CD14-positive monocyte (primary cell): Measurements from ENCODE around the gene TRAK2. TPM values are rescaled to one million over a fixed set of nuclear protein-coding genes. Genes with fewer than 3 reads are reported as not detected.

ENCODE experiments used
- DNase-seq, 3 donors: peaks; one replicate each; pipeline ENCODE4 v3.0.0-alpha.2; 2011 to 2022
- H2AFZ ChIP-seq: 2 replicates; pipeline ENCODE4 v1.6.0; 2012; ENCODE audit warnings: mild to moderate bottlenecking, low read depth, low read length, inconsistent platforms; ENCODE audit not compliant: insufficient read depth, poor library complexity, severe bottlenecking
- H3K27ac ChIP-seq, 2 donors: 1 replicate in 1 of 2; 2 replicates in 1 of 2; pipeline ENCODE4 v1.5.1; 2012 to 2013; ENCODE audit warnings: low read length in 2 of 2, control low read depth in 1 of 2, inconsistent platforms in 1 of 2, low read depth in 1 of 2, mild to moderate bottlenecking in 1 of 2
- H3K27me3 ChIP-seq, 2 donors: one replicate each; pipeline versions ENCODE4 v1.6.0 to v1.6.1; 2011 to 2013; ENCODE audit warnings: low read length in 2 of 2; ENCODE audit not compliant: control insufficient read depth in 2 of 2, insufficient read depth in 2 of 2
- H3K36me3 ChIP-seq, 2 donors: replicated peaks in 1 of 2; 1 replicate in 1 of 2; 2 replicates in 1 of 2; pipeline versions ENCODE4 v1.5.1 to v1.6.1; 2012 to 2013; ENCODE audit warnings: low read length in 2 of 2, control low read depth in 1 of 2, inconsistent platforms in 1 of 2, mild to moderate bottlenecking in 1 of 2; ENCODE audit not compliant: insufficient read depth in 2 of 2, control insufficient read depth in 1 of 2
- H3K4me1 ChIP-seq, 2 donors: 1 replicate in 1 of 2; 2 replicates in 1 of 2; pipeline versions ENCODE4 v1.5.1 to v1.6.1; 2012 to 2013; ENCODE audit warnings: low read length in 2 of 2, control low read depth in 1 of 2, inconsistent platforms in 1 of 2, mild to moderate bottlenecking in 1 of 2, moderate library complexity in 1 of 2; ENCODE audit not compliant: insufficient read depth in 2 of 2, control insufficient read depth in 1 of 2
- H3K4me2 ChIP-seq: replicated peaks from 2 replicates; pipeline ENCODE3; 2012; ENCODE audit warnings: low read length, moderate library complexity, mild to moderate bottlenecking; ENCODE audit not compliant: poor library complexity, severe bottlenecking; ENCODE audit errors: extremely low read depth
- H3K4me3 ChIP-seq, 3 experiments: fragments of 200-600 bp in 1 of 3; sonication (generic) in 1 of 3; replicated peaks in 1 of 3; 1 replicate in 2 of 3; 2 replicates in 1 of 3; pipeline ENCODE4 v1.5.1; 2011 to 2013; ENCODE audit warnings: low read length in 3 of 3, mild to moderate bottlenecking in 3 of 3, control low read depth in 2 of 3, low read depth in 2 of 3, inconsistent platforms in 1 of 3, moderate library complexity in 1 of 3
- H3K79me2 ChIP-seq: 2 replicates; pipeline ENCODE4 v1.6.0; 2012; ENCODE audit warnings: mild to moderate bottlenecking, control low read depth, inconsistent platforms, low read length, moderate library complexity; ENCODE audit not compliant: insufficient read depth
- H3K9ac ChIP-seq: 2 replicates; pipeline ENCODE4 v1.6.0; 2017; ENCODE audit warnings: low read length, mild to moderate bottlenecking; ENCODE audit not compliant: insufficient read depth, poor library complexity, severe bottlenecking
- H3K9me3 ChIP-seq, 2 donors: replicated peaks in 1 of 2; 1 replicate in 1 of 2; 2 replicates in 1 of 2; pipeline versions ENCODE4 v1.5.1 to v1.6.1; 2012 to 2013; ENCODE audit warnings: low read length in 2 of 2, control low read depth in 1 of 2; ENCODE audit not compliant: control insufficient read depth in 1 of 2, insufficient read depth in 1 of 2
- H4K20me1 ChIP-seq: 2 replicates; pipeline ENCODE4 v1.6.0; 2012; ENCODE audit warnings: mild to moderate bottlenecking, low read length, control low read depth, moderate library complexity; ENCODE audit not compliant: insufficient read depth
- H3K27ac Mint-ChIP-seq, 7 donors: one replicate each; pipeline ENCODE4 v1.8.0; 2020; ENCODE audit warnings: mild to moderate bottlenecking in 7 of 7, mixed read lengths in 7 of 7, moderate library complexity in 6 of 7, inconsistent platforms in 2 of 7
- H3K27me3 Mint-ChIP-seq, 3 donors: one replicate each; pipeline ENCODE4 v1.8.0; 2021 to 2022; ENCODE audit warnings: low read depth in 3 of 3, mild to moderate bottlenecking in 3 of 3, mixed read lengths in 3 of 3, moderate library complexity in 3 of 3, inconsistent platforms in 1 of 3
- H3K36me3 Mint-ChIP-seq, 2 donors: one replicate each; pipeline ENCODE4 v1.8.0; 2020; ENCODE audit warnings: mixed read lengths in 2 of 2, inconsistent platforms in 1 of 2, mild to moderate bottlenecking in 1 of 2
- H3K4me1 Mint-ChIP-seq: one replicate; pipeline ENCODE4 v1.8.0; 2020; ENCODE audit warnings: mild to moderate bottlenecking, mixed read lengths
- H3K4me3 Mint-ChIP-seq, 2 donors: one replicate each; pipeline ENCODE4 v1.8.0; 2020; ENCODE audit warnings: mild to moderate bottlenecking in 2 of 2, mixed read lengths in 2 of 2, moderate library complexity in 1 of 2
- H3K9me3 Mint-ChIP-seq, 7 donors: one replicate each; pipeline ENCODE4 v1.8.0; 2020 to 2022; ENCODE audit warnings: mixed read lengths in 7 of 7, mild to moderate bottlenecking in 6 of 7, moderate library complexity in 6 of 7, inconsistent platforms in 2 of 7
- WGBS: methylation state at CpG from one replicate; pipeline ENCODE4 v1.1.5; 2013; ENCODE audit warnings: missing lambda C conversion rate; ENCODE audit not compliant: insufficient coverage; 5-methylcytosine and 5-hydroxymethylcytosine counted together
- intact Hi-C, 2 donors: fragments of 100-400 bp; cut with micrococcal nuclease; formaldehyde crosslinking; loops; one replicate each; pipeline versions ENCODE4 v1.15.0 to v1.15.1; 2023
- polyA plus RNA-seq, 3 donors: library from polyadenylated mRNA; depleted of rRNA in 1 of 3; unstranded in 2 of 3; stranded (reverse) in 1 of 3; fragments of 300-500 nt in 2 of 3; fragments of >200 nt in 1 of 3; fragmentation: Illumina TruSeq in 2 of 3; gene quantifications; 1 replicate in 2 of 3; 2 replicates in 1 of 3; pipeline ENCODE4 v1.2.3, GENCODE V29; 2012 to 2021
- TF ChIP-seq, protein P1 (sequence below): fragments of 200-600 bp; IDR thresholded peaks from one replicate; pipeline ENCODE4 v1.8.0; 2022; ENCODE audit warnings: antibody characterized with exemption, mild to moderate bottlenecking

The TRAK2 gene
- polyA plus RNA-seq, 3 donors = 7.6 to 16.8 (median 15.3) TPM

GRCh38 chr2:201466050-201466675 is 14.9 kb upstream of the TRAK2 start:
- Histone ChIP-seq H3K27ac (no peak overlapping the region), H3K4me1 (no peaks in the 10 kb centered on the region), H3K79me2 (no peaks in the 10 kb centered on the region), H3K9ac (no peak overlapping the region), H2AFZ (no peak overlapping the region), H3K9me3 (no peaks in the 10 kb centered on the region), H3K27me3 (no peaks in the 10 kb centered on the region), H4K20me1 (no peaks in the 10 kb centered on the region), H3K4me3 (no peak overlapping the region), H3K4me2 (no peak overlapping the region), H3K36me3 (peaks cover 12 to 44% of the 10 kb centered on the region in 2 donors)
- Mint-ChIP-seq H3K4me1 (no peaks in the 10 kb centered on the region), H3K4me3 (no peak overlapping the region), H3K27me3 (no peaks in the 10 kb centered on the region), H3K36me3 (peaks cover 37 to 59% of the 10 kb centered on the region in 2 donors), H3K27ac (no peak overlapping the region), H3K9me3 (peaks cover 0 to 2% (median 0%) of the 10 kb centered on the region in 7 donors)
- TF ChIP-seq, protein P1, sequence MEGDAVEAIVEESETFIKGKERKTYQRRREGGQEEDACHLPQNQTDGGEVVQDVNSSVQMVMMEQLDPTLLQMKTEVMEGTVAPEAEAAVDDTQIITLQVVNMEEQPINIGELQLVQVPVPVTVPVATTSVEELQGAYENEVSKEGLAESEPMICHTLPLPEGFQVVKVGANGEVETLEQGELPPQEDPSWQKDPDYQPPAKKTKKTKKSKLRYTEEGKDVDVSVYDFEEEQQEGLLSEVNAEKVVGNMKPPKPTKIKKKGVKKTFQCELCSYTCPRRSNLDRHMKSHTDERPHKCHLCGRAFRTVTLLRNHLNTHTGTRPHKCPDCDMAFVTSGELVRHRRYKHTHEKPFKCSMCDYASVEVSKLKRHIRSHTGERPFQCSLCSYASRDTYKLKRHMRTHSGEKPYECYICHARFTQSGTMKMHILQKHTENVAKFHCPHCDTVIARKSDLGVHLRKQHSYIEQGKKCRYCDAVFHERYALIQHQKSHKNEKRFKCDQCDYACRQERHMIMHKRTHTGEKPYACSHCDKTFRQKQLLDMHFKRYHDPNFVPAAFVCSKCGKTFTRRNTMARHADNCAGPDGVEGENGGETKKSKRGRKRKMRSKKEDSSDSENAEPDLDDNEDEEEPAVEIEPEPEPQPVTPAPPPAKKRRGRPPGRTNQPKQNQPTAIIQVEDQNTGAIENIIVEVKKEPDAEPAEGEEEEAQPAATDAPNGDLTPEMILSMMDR = no peak
- intact Hi-C loops = no loop called here
- DNase-seq = no peak
- 100% methylated on average over 1 of the region's 3 CpGs for WGBS

DNA sequence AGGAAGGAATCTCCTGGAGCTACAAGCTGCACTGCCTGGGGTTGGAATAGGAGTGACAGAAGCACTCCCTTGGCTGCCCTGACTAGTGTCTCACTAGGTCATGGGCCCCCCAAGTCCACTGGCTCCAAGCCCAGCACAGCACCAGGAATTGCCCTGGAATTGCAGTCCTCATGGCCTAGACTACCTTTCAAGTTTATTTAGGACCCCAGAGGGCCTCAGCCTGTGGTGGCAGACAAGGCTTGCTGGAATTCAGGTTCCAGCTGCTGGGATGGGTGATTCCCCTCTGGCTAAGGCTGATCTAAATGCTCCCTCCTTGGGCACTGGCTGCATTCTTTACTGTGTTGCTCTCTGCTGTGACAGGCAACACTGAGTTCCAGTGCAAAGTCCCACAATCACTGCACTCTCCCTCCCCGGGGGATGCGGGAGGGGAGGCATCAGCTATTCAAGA is 14.3 kb upstream of the TRAK2 start:
- Mint-ChIP-seq H3K27ac (no peak overlapping the region), H3K4me3 (no peak overlapping the region), H3K4me1 (no peaks in the 10 kb centered on the region), H3K9me3 (peaks cover 0 to 2% (median 0%) of the 10 kb centered on the region in 7 donors), H3K36me3 (peaks cover 34 to 56% of the 10 kb centered on the region in 2 donors), H3K27me3 (no peaks in the 10 kb centered on the region)
- DNase-seq = no peak
- H3K9ac ChIP-seq = no peak overlapping the region
- TF ChIP-seq, protein P1 = no peak
- no peak overlapping the region for H3K4me2 ChIP-seq
- no peaks in the 10 kb centered on the region for H3K9me3 ChIP-seq
- H3K79me2 ChIP-seq = no peaks in the 10 kb centered on the region
- peaks cover 12 to 39% of the 10 kb centered on the region in 2 donors for H3K36me3 ChIP-seq
- no peaks in the 10 kb centered on the region for H3K4me1 ChIP-seq
- no peak overlapping the region for H2AFZ ChIP-seq
- intact Hi-C loops = no loop called here
- H3K4me3 ChIP-seq = no peak overlapping the region
- H3K27me3 ChIP-seq = no peaks in the 10 kb centered on the region
- H3K27ac ChIP-seq = no peak overlapping the region
- no CpG with 5 or more reads among the region's 2 CpGs for WGBS
- no peaks in the 10 kb centered on the region for H4K20me1 ChIP-seq
